SW480 (cell line): ENCODE measurements around the gene TOP1.
"Not testable (repeated sequence)": the region's sequence is repeated elsewhere in the genome, so short reads cannot be mapped to it uniquely, and the experiment has no call there.

Experiments used
- DNase-seq: peaks from one replicate; pipeline ENCODE4 v3.0.0-alpha.2; 2016; ENCODE audit warnings: low spot score

The TOP1 gene

DNA sequence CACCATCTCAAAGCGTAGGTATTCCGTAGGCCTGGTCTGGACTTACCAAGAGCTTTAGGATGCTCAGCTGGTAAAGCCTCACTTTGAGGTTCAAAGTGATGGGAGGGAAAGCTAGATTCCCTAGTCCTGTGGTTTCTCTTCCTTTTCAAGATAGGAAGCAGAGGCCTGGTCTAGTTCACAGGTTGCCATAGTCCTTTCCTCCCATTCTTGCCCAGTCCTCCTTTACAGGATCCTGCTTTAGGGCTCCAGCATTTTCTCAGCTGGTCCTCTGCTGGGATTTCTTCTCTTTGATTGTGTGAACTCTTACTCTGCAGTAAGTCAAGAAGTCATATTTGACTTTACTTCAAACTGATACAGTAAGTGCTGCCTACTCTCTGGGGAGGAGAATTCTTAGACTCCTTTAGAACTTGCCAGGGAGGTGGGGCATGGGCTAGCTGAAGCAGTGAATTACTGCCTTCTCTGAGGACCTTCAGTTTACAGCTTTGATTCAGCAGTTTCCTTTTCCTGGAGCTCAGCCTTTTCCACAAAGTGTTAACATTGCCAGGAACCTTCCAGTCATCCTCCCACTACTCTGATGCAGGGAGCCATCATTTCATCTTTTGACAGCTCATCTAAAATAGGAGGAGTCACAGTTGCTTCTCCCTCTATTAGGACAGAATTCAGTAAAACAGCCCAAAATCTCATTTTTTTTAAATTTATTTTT is 65.9 kb downstream of the TOP1 start:
- DNase-seq: no peak

DNA sequence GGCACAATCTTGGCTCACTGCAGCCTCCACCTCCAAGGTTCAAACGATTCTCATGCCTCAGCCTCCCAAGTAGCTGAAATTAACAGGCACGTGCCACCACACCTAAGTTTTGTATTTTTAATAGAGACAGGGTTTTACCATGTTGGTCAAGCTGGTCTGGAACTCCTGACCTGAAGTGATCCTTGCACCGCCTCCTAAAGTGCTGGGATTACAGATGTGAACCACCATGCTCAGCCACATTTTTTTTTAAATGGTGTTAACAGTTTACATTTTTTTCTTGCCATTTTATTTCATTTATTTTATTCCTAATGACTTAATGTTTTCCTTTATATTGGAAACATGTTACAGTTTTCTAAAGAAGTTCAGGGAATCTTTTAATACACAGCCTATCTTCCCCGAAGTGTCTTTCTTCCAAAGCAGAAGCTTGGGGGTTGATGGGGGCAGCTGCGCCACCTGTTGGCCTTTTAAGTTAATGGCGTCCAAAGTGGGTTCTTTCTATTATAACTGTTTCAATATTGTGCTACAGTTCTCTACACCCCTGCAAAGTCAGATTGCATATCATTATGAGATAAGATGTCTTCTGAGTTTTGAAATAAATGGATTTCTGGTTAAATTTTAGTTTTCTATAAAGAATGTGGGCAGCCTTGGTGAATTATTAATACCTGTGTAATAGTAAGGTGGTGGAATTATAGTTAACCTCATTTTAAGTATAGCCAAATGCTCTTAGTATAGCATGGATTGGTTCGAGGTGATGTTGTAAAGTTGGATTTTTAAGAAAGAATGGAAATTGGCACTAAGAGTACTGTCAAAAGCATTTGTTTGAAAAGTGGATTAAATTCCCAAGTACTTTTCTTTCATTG is 66.7 kb downstream of the TOP1 start:
- peak; percentile 63 for DNase-seq

DNA sequence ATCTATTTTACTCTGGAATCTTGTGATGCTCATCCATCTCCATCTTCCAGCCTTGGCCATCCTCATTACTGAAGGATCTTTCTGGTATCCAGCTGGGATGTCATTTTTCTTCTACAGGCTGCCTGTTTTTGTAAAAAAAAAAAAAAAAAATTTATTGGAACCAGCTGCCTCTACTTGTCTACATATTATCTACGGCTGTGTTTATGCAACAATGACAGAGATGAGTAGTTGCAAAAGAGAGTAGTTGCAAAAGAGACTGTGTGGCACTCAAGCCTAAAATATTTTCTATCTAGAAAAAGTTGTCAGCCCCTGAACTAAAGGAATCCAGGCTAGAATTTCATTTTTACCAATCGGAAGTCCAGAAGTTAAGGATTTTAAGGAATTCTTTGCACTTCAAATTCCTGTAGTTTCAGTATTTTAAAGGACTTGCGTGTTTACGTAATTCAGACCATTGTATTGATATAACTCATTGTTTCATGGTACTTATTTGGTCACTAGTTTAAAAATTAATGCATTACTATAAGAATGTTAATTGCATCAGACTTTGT is 70.2 kb downstream of the TOP1 start:
- DNase-seq: no peak

DNA sequence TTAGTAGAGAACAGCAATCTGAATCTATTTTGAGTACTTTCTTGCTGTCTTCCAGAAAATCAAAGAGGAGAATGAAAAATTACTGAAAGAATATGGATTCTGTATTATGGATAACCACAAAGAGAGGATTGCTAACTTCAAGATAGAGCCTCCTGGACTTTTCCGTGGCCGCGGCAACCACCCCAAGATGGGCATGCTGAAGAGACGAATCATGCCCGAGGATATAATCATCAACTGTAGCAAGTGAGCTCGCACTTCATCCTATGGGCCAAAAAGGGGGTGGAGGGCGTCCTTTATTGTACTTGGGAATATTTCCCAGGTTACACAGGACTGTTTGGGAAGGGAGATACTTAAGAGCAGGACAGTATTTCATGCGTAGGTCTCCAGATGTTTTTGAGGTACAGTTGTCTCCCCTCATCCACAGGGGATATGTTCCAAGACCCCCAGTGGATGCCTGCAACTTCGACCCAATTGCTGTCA is 71.4 kb downstream of the TOP1 start:
- DNase-seq: no peak

DNA sequence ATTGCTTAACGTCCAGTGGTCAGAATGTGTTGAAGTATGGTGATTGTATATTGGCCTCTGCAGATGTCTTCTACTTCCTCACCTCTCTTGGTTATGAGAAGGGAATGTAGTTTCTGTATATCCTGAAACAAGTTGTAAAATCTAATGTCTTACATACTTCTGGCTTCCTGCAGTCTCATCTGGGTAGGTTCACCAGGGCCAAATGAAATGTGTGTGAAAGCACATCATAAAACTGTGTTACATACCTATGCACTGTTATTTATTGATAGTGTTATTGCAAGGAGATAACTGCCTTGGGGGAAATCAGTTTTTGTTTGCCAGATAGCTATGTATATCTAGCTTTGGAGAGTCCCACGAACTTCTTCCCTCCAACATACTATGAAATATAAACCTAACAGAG is 73.0 kb downstream of the TOP1 start:
- no peak for DNase-seq

DNA sequence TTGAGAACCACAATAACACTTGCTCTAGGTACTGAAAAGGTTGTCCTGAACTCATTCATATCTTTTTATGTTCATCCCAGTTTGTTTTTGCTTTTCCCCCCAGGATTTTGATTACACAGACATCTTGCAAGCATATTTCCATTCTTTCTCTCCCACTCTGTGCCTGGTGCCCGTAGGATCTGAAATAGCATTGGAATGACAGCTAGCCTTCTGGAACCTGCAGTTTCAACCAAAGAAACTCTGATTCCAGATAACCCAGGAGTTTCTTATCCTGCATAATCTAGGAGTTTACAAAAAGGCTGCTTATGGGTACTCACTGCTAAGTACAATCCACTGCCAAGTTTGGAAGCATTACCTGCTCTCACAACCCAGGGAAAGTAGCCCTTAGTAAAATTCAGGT is 79.9 kb downstream of the TOP1 start:
- no peak for DNase-seq

DNA sequence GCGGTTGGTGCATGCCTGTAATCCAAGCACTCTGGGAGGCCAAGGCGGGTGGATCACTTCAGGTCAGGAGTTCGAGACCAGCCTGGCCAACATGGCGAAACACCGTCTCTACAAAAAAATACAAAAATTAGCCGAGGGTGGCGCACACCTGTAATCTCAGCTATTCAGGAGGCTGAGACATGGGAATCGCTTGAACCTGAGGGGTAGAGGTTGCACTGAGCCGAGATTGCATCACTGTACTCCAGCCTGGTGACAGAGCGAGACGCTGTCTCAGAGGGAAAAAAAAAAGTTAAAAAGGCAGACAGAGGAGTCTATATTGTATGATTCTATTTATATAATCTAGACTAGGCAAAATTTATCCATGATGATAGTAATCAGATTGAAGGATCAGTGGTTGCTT is 81.4 kb downstream of the TOP1 start:
- no peak for DNase-seq

DNA sequence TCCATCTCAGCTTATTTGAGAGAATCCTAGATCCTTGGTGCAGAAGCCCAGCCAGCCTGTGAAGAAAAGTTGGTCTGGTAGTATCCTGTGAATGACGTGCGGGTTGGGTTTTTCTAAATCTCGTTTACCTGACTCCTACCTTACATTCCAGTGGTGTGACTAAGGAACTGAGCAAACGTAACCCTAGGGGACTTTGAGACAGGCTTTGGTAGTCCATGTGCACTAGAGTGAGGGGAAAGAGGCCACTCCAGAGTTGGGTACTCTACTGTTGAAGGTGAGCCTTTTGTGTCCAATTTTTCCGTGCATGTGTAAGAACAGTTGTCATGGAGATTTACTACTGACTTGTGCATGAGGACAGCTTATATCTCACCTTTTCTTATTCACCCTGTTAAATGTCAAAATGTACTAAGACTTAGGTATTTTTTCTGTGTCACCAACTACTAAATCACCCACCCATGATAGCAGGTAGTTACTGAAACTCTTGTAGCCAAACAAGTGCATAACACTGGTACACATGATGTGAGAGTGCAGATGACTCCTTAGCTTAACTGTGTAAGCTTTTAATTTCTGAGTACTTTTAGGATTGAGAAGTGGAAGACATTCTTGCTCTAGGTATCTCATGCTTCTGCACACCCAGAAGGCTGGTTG is 82.4 kb downstream of the TOP1 start:
- DNase-seq: no peak

DNA sequence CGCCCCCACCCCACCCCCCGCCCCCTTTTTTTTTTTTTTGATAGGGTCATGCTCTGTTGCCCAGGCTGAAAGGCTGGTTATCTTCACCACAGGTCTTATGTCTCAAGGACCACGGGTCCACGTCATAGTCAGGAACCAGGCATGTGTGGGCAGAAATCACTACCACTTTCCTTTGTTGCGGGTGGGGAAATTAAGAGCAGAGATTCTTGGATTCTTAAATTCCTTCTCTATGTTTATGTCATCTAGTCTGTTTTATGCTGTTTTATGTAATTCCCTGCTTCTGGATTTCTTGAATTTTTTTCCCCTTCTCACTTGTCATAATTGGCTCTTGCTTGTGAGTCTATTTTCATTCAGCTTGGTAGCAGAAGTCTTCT is 82.9 kb downstream of the TOP1 start:
- DNase-seq: no peak

DNA sequence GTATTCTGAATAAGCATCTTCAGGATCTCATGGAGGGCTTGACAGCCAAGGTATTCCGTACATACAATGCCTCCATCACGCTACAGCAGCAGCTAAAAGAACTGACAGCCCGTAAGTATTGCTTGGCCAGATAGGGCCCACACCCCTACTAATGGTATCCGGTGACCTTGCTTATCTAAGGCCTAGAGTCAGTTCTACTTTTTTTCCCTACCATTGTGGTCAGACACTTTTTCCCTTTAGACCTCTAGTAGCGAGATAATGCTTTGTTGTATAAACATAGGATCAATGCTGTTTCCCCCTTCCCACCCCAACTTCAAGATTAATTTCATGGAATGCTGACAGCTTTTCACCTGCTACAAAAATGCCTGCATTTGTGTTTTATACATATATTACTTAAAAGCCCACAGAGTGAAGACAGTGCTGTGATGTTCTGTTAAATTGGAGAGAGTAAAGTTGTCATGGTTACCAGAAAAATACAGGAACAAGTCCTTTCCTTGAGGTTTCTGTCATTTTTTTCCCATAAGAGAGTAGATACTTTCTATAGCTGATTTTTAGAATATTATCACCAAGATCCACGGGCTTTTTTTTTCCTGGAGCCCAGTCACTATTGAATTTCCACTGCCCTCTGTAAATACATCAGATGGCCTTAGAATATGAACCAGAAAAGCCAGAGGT is 87.8 kb downstream of the TOP1 start:
- DNase-seq: no peak

DNA sequence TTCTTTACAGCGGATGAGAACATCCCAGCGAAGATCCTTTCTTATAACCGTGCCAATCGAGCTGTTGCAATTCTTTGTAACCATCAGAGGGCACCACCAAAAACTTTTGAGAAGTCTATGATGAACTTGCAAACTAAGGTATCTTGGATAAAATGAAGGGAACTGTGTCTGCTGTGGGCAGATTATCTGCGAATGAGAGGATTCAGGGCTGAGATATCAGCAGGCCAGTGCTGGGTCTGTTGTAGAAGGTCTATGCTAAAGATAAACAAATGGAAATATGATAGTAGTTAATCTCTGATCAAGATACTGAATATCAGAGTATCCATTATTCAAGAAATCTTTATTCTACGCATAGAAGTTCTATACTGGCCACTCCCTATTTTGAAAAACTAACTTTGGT is 89.5 kb downstream of the TOP1 start:
- DNase-seq: not testable (repeated sequence)

DNA sequence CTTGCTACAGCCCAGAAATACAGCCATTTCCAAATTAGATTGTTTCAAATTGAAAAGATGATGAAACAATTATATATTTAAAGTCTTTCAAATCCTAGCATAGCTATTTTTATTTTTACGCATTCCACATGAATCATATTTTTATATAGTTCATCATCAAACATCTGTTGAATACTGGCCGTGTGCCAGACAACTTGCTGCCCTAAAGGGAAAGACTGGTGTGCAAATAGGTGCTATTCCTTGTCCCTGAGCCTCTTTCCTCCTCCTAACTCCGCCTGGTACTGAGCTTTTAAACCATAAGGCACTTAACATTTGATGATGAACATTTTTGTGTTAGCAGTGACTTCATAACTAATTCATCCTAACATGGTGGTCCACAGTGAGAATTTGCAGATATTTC is 90.0 kb downstream of the TOP1 start:
- DNase-seq: no peak

DNA sequence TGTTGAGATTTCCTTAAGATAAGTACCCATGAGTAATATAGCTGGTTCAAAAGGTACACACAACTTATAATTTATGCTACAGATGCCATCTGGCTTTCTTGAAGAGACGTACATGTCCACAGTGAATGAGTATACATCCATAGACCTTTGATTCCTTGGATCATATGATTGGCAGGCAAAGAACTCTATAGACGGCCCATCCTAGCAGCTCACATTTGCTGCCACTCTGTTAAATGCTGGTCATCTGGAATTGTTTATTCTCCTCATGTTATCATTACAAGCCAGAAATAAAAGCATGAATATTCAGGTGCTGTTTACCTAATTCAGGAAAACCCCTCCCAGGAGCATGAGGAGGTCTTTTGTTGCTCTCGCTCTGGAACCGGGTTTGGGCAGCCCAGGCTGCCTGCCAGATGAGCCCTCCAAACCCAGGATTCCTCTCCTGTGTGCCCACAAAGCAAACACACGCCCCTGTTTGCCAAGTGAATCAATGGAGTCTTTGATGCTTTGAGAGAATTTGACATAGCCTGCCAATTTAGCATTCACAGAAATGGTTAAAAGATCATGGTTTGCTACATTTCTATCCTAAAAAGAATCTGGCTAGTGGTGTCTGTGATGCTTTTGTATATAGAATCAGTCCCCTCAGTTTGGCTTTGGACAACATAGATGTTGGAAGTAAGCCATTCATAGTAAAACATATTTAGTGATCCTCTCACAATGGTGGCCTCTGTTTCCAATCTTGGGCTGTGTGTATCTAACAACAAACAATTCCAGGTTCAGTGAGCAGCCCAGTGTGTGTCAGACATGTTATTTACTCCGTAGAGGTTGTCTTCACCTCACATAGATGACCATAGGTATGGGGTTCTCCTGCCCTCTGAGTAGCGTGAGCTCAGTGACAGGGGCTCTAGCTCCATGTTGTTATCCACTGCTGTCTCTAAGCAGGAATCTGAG is 91.3 kb downstream of the TOP1 start:
- DNase-seq: peak; percentile 24

DNA sequence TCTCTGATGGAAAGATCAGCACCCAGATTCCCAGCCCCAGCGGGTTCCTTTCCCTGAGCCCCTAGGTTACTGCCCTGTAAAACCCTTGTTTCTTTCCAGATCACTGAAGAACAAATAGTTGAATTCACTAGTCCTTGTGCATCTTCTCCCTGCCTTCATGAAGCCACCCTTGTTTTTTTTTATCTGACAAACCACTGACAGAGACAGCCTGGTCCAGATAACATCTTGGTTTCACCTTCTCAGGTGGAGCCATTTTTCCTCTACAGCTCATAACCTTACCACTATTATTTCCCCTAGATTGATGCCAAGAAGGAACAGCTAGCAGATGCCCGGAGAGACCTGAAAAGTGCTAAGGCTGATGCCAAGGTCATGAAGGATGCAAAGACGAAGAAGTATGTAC is 92.8 kb downstream of the TOP1 start:
- no peak for DNase-seq

DNA sequence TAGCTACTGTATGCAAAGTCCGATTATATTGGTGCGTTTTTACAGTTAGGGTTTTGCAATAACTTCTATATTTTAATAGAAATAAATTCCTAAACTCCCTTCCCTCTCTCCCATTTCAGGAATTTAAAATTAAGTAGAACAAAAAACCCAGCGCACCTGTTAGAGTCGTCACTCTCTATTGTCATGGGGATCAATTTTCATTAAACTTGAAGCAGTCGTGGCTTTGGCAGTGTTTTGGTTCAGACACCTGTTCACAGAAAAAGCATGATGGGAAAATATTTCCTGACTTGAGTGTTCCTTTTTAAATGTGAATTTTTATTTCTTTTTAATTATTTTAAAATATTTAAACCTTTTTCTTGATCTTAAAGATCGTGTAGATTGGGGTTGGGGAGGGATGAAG is 95.0 kb downstream of the TOP1 start:
- DNase-seq: no peak

DNA sequence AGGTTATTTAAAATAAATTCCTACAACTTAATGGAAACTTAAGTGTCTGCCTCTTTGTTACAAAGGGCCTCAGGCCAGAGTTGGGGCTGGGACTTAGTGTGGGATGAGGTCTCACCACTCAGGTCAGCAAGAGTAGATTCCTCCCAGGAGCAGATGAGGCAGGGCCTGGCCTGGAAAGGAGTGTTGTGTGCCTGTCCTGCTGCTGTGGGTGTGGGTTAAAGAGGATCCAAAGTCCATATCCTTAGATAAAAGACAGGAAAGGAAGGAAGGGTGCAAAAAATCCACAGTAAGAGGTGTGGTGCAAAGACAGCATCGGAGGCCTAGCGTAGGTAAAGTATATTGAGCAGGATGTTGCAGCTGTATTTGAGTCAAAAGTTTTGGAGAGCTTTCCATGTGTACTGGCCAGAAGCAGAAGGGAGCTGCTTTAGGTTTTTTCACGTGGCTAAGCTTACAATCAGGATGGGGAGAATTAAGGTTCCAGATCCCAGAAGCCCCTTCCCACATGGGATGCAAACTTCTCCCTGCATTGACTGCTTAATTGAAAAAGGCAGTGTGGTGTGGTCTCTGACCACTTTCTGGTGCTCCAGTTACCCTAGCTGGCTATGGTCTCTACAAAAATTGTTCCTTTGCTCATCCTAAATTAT is 96.0 kb downstream of the TOP1 start:
- DNase-seq: no peak

DNA sequence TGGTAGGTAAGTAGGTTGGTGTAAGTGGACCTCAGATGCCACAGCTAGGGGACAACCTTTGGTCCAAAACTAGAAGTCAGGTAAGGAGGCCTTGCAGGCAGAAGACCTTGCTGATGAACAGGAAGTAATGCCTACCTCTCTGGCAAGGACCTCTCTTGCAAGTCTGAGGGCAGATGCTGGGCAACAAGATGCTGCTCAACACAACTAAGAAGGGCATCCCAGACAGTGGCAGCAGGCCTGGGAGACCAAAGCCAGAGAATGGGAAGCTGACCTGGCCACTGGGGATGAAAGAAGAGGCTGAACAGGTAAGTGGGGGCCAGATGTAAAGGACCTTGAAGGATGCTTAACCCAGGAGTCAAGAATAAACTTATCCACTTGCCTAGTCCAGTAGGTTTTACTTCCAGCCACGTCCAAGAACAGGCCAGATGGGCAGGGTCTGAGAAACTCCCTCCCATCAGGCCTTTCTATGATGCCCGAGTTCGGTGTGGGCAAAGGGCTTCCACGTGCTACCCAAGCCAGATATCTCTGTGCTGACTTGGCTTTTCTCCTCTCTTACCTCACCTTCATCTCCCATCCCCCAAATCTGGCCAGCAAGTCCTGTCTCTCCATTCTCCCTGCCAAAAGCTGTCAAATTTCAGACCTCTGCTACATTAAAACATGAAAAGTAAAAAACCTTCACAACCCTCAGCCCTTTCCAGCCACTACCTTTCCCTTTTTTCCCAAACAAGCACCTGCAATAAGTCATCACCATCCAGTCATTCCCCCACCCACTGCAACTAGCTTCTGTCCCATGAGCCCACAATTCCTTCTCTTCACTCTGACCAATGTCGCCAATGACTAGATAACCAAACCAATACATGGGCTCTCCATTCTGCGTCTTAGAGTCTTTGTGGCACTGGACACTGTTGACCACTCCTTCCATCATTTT is 97.2 kb downstream of the TOP1 start:
- DNase-seq: no peak

DNA sequence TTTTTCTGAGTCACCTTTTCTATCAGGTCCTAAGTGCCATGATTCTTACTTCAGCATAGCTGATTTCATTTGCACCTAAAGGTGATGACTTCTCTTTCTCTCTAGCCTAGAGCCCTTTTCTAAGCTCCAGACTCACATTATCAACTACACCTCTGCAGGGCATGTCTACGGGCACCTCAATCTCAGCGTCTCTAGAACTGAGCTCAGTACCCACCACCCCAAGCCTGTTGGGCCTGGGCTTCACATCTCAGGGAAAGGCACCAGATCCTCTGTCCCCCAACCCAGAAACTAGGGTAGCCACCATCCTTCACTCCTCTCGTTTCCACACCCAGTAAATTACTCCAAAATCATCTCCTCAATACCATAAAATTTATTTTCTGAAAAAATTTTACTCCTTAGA is 98.1 kb downstream of the TOP1 start:
- DNase-seq: no peak

DNA sequence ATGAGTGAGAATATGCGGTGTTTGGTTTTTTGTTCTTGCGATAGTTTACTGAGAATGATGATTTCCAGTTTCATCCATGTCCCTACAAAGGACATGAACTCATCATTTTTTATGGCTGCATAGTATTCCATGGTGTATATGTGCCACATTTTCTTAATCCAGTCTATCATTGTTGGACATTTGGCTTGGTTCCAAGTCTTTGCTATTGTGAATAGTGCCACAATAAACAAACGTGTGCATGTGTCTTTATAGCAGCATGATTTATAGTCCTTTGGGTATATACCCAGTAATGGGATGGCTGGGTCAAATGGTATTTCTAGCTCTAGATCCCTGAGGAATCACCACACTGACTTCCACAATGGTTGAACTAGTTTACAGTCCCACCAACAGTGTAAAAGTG is 99.7 kb downstream of the TOP1 start:
- not testable (repeated sequence) for DNase-seq
